ENCODE measurements around the gene GIPC2. TPM values are rescaled to one million over a fixed set of nuclear protein-coding genes. Genes with fewer than 3 reads are reported as not detected.

The GIPC2 gene
- total and polyA plus RNA-seq, 10 of the 15 experiments (the other 5 are each of a cell fraction or from before 2014, with no cell fraction given), result 0.03 to 0.23 (median 0.06) TPM; not detected in 2

DNA sequence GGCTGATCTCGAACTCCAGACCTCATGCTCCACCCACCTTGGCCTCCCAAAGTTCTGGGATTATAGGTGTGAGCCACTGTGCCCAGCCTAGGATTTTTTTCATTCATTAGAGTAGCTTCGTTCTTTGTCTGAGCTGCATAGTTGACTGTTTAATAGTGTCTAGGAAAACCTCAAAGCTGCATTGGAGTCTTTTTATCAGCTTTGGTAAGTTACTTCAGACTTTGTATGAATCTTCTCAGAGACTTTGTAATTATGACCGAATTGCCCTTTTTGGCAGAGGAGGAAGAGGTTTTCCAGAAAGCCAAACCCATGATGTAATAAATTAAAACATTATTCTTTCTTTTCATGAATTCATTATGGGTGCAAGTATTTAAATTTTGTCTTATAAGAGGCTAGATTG, 35.9 kb upstream of the GIPC2 start:
- H2AFZ ChIP-seq (ENCODE audit: control insufficient read depth, low read depth, low read length), result no peak overlapping the region
- H3K27ac ChIP-seq (ENCODE audit: control insufficient read depth, insufficient read depth), result no peak overlapping the region
- ChIA-PET SMC1A (ENCODE audit: uncharacterized antibody, unreplicated experiment) (interaction anchor here (1.1 to 2.0 kb wide), 5 partner anchors 8 to 105 kb away, joined by 3 to 11 read pairs (median 5); no protein-coding TSS in a partner anchor), CTCF (interaction anchor here (0.7 to 1.8 kb wide), 6 partner anchors 8 to 184 kb away, joined by 3 to 10 read pairs (median 4); partner anchors contain the start of gene FUBP1), RAD21 (ENCODE audit: unreplicated experiment) (interaction anchor here (1.1 to 3.7 kb wide), 5 partner anchors 8 to 626 kb away, joined by 3 to 14 read pairs (median 4); partner anchors contain the start of gene FUBP1), POLR2A (interaction anchor here (0.9 to 15.3 kb wide), 5 partner anchors 10 to 640 kb away, joined by 3 to 312 read pairs (median 4); partner anchors contain the start of genes FUBP1 and IFI44)
- H3K9me3 ChIP-seq (replicated peaks; ENCODE audit: control insufficient read depth, insufficient read depth, low read length), result no peaks in the 10 kb centered on the region; the same call in 2 of the 3 replicates
- H3K27me3 ChIP-seq (replicated peaks in 1 of 2; ENCODE audit: control insufficient read depth in 2 of 2, insufficient read depth in 2 of 2, low read length in 1 of 2), result no peaks in the 10 kb centered on the region
- in situ Hi-C loops (cut with MboI) (no loop called here), intact Hi-C loops (cut with micrococcal nuclease; ENCODE audit: unreplicated experiment) (loop anchor here (5.0 to 10.0 kb wide), 3 partner anchors 77 to 642 kb away; partner anchors contain the start of gene ZZZ3)
- TF ChIP-seq IKZF1 (conservative IDR thresholded peaks at IDR 0.05) (no peak), SMARCA5 (IDR thresholded peaks at IDR 0.05) (no peak), CBX5 (IDR thresholded peaks at IDR 0.05; ENCODE audit: low read depth) (no peak), BCL11A (IDR thresholded peaks at IDR 0.05; ENCODE audit: low read depth, low read length) (no peak), RFX5 (IDR thresholded peaks at IDR 0.05; ENCODE audit: low read depth, low read length) (no peak), MTA3 (IDR thresholded peaks at IDR 0.05; ENCODE audit: borderline replicate concordance, low read length) (no peak), KLF5 (IDR thresholded peaks at IDR 0.05; ENCODE audit: partially characterized antibody) (no peak), PAX5 (IDR thresholded peaks at IDR 0.05; ENCODE audit: borderline replicate concordance, low read depth, low read length) (no peak), MTA2 (IDR thresholded peaks at IDR 0.05; ENCODE audit: low read depth) (no peak), SIN3A (IDR thresholded peaks at IDR 0.05; ENCODE audit: low read depth, low read length) (no peak), BHLHE40 (IDR thresholded peaks at IDR 0.05; ENCODE audit: borderline replicate concordance in 1 of 2, low read depth in 2 of 2, low read length in 1 of 2) (no peak)
- TF ChIP-seq, protein P1, sequence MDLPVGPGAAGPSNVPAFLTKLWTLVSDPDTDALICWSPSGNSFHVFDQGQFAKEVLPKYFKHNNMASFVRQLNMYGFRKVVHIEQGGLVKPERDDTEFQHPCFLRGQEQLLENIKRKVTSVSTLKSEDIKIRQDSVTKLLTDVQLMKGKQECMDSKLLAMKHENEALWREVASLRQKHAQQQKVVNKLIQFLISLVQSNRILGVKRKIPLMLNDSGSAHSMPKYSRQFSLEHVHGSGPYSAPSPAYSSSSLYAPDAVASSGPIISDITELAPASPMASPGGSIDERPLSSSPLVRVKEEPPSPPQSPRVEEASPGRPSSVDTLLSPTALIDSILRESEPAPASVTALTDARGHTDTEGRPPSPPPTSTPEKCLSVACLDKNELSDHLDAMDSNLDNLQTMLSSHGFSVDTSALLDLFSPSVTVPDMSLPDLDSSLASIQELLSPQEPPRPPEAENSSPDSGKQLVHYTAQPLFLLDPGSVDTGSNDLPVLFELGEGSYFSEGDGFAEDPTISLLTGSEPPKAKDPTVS (IDR thresholded peaks at IDR 0.05; ENCODE audit: low read depth, low read length), result no peak
- TF ChIP-seq, protein P2, sequence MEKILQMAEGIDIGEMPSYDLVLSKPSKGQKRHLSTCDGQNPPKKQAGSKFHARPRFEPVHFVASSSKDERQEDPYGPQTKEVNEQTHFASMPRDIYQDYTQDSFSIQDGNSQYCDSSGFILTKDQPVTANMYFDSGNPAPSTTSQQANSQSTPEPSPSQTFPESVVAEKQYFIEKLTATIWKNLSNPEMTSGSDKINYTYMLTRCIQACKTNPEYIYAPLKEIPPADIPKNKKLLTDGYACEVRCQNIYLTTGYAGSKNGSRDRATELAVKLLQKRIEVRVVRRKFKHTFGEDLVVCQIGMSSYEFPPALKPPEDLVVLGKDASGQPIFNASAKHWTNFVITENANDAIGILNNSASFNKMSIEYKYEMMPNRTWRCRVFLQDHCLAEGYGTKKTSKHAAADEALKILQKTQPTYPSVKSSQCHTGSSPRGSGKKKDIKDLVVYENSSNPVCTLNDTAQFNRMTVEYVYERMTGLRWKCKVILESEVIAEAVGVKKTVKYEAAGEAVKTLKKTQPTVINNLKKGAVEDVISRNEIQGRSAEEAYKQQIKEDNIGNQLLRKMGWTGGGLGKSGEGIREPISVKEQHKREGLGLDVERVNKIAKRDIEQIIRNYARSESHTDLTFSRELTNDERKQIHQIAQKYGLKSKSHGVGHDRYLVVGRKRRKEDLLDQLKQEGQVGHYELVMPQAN (conservative IDR thresholded peaks at IDR 0.05), result no peak
- TF ChIP-seq, protein P3, sequence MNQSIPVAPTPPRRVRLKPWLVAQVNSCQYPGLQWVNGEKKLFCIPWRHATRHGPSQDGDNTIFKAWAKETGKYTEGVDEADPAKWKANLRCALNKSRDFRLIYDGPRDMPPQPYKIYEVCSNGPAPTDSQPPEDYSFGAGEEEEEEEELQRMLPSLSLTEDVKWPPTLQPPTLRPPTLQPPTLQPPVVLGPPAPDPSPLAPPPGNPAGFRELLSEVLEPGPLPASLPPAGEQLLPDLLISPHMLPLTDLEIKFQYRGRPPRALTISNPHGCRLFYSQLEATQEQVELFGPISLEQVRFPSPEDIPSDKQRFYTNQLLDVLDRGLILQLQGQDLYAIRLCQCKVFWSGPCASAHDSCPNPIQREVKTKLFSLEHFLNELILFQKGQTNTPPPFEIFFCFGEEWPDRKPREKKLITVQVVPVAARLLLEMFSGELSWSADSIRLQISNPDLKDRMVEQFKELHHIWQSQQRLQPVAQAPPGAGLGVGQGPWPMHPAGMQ (IDR thresholded peaks at IDR 0.05; ENCODE audit: borderline replicate concordance), result no peak
- BruUV-seq (replicated peaks), result no TSS peak
- no peak for FAIRE-seq
- H3K4me3 ChIP-seq, result no peak overlapping the region
- peak overlapping the region; percentile 38; the same call in 1 of the 2 replicates for H3K4me2 ChIP-seq (ENCODE audit: control insufficient read depth, insufficient read depth)
- H3K79me2 ChIP-seq (ENCODE audit: control insufficient read depth, insufficient read depth, low read length), result peaks cover 52% of the 10 kb centered on the region
- no peaks in the 10 kb centered on the region for H4K20me1 ChIP-seq (ENCODE audit: control insufficient read depth, insufficient read depth)
- H3K9ac ChIP-seq (ENCODE audit: control insufficient read depth, insufficient read depth, low read length), result no peak overlapping the region
- DNase-seq (ENCODE audit: low read depth, low spot score), result no peak
- WGBS (ENCODE audit: insufficient coverage, insufficient replicate concordance, low lambda C conversion rate, missing lambda C conversion rate), result 98% methylated on average over 3 of the region's 3 CpGs
- H3K4me1 ChIP-seq (ENCODE audit: control insufficient read depth, insufficient read depth, low read length), result no peaks in the 10 kb centered on the region
- H3K36me3 ChIP-seq (ENCODE audit: control insufficient read depth in 2 of 2, insufficient read depth in 2 of 2, low read length in 1 of 2), result peaks cover 0 to 3% of the 10 kb centered on the region in 2 experiments; a peak in 1 of 4 replicates
- ATAC-seq, result peak; percentile 3; the same call in 2 of the 3 replicates

Measured in GM12878 (cell line).